ENCODE data around the gene EEF2KMT. TPM values are rescaled to one million over a fixed set of nuclear protein-coding genes. Genes with fewer than 3 reads are reported as not detected.
"Not testable (repeated sequence)": the region's sequence is repeated elsewhere in the genome, so short reads cannot be mapped to it uniquely, and the experiment has no call there.

The EEF2KMT gene
- total RNA-seq, 1 donor from 2014 or later = 9.8 TPM

DNA sequence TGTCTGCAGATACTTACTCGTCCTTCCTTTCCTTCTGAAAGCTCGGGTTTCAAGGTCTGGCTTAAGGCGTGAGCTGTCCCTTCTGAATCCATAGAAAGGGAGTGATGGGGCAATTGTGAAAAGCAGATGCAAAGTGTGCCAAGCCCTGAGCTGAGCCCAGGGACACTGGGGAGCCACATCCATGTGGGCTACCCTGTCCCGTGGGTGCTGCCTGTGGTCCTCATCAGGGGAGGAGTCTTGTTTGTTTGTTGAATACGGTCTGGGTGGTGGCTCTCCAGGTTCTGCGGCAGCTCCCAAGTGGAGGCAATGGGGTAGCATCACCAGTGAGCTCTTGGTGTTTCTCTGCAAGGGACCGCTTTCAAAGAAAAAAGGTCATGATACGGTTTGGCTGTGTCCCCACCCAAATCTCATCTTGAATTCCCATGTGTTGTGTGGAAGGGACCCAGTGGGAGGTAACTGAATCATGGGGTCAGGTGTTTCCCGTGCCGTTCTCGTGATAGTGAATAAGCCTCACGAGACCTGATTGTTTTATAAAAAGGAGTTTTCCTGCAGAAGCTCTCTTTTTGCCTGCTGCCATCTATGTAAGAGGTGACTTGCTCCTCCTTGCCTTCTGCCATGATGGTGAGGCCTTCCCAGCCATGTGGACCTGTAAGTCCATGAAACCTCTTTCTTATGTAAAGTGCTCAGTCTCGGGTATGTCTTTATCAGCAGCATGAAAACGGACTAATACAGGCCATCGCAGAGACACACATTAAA lies 27.0 kb downstream of the EEF2KMT start:
- no peak for DNase-seq (ENCODE audit: low spot score)

GRCh38 chr16:5069854-5070253 lies 27.7 kb downstream of the EEF2KMT start:
- no peak for DNase-seq (ENCODE audit: low spot score)

DNA sequence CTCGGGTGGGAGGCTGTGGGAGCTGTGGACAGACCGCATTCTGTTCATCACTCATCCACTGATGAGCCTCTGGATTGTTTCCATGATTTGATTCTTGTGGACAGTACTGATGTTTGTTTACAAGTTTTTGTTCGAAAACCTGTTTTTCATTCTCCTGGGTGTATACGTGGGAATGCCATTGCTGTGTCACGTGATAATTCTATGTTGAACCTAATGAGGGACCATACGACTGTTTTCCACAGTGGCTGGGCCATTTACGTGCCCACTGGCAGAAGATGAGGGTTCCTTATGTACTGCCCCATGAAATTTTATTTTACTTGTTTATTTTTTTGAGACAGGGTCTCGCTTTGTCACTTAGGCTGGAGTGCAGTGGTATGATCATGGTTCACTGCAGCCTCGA lies 28.5 kb downstream of the EEF2KMT start:
- no peak for DNase-seq (ENCODE audit: low spot score)

- DNase-seq (ENCODE audit: low spot score) = no peak
Measured at GRCh38 chr16:5066511-5066910, 31.1 kb downstream of the EEF2KMT start.

- DNase-seq (ENCODE audit: low spot score) = no peak
Measured at GRCh38 chr16:5065813-5066212, 31.8 kb downstream of the EEF2KMT start, which contains the start of gene C16orf89. C16orf89 (minus strand) TSS chr16:5065956; CDS start chr16:5065908, 48 bp downstream.

DNA sequence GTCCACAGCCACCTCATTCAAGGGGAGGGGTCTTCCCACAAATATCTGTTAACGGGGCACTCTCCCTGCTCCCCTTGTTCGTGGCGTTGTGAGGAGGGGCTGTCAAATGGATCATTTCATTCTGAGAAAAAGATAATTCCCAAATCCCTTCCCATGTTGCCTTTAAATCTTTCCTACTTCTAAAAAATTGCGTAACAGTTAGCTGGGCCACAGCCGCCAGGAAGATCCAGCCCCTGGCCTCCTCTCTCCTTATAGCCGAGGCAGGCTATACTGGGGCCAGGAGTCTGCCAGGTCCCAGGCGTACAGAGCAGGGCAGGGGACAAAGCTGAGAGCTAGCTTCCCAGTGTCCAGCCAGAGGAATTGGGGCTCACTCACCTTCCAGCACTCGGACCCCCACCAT lies 32.3 kb downstream of the EEF2KMT start:
- no peak for DNase-seq (ENCODE audit: low spot score)

GRCh38 chr16:5064915-5065314 lies 32.7 kb downstream of the EEF2KMT start:
- no peak for DNase-seq (ENCODE audit: low spot score)

DNA sequence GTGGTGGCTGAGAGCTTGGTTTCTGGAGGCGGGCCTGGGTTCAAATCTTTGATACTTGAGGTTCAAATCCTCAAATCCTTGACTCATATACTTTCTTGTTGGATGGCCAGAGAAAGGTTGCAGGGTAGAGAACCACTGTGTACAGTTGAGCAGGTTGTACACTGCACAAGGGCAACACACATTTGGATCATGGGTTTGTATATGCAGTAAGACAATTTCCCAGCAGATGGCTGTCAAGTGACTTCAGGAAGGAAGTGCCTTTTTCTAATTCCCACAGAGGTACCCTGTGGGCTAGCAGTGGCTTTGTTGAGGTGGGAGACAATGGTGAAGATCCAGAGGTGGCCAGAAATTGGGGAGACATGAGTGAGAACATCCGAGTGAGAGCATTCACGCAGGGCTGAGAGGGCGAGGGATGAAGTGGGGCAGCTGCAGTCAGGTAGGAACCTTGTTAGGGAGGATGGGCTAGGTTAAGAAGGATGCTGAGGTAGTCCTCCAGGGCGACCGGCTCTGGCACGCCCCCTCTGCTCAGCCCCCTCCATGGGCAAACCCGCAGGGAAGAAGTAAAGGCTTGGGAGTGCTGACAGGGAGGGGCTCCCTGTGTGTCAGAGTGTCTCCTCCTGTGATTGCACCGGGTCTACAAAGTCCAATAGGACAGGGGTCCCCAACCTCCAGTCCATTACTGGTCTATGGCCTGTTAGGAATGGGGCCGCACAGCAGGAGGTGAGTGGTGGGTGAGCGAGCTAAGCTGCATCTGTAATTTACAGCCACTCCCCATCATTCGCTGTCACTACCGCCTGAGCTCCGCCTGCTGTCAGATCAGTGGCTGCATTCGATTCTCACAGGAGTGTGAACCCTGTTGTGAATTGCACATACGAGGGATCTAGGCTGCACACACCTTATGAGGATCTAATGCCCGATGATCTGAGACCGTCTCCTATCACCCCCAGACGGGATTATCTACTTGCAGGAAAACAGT lies 34.5 kb downstream of the EEF2KMT start:
- no peak for DNase-seq (ENCODE audit: low spot score)

GRCh38 chr16:5062051-5062450 lies 35.5 kb downstream of the EEF2KMT start:
- no peak for DNase-seq (ENCODE audit: low spot score)

DNA sequence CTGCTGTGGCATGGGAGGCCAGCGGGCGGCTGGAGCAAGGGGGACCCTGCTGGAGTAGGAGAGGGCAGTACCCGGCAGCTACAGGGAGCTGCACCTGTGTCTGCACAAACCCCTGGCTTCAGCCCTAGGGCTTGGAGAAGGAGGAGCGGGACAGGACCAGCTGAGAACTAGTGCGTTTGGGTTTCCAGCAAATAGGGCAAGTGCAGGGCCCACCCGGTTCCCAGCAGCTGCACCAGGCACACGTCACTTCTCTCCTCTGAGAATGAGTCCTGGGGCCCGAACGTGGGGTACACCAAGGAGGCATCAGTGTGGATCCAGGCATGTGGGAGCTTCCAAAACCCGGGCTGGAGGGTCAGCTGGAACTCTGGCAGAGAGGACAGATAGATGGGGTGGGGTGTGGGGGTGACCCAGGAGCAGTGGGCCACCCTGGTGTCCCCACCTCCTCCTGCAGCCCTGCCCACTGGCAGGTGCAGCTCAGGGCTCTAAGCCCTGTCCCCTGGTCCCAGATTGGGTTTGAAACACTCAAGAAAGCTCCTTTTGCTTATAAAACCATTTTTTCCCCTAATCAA lies 37.4 kb downstream of the EEF2KMT start:
- DNase-seq (ENCODE audit: low spot score) = no peak

- no peak for DNase-seq (ENCODE audit: low spot score)
Measured at GRCh38 chr16:5059386-5060072, 38.1 kb downstream of the EEF2KMT start.

DNA sequence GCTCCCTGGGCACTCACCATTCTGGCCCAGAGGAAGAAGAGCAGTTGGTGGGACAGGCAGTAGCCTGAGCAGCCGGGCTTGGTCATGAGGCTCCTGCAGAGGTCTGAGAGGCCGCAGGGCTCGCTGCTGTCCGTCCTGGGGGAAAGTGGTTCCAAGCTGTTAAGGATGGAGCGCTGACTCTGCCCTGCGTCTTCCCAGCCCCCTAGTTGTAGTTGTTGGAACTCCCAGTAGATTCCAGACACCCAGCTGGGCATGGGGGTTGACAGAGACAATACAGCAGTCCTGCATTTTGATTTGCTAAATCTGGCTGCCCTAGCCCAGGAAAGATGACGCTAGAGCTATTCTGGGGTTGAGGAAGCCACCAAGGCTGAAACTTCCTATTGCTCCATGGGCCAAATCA lies 39.1 kb downstream of the EEF2KMT start:
- DNase-seq (ENCODE audit: low spot score) = no peak

DNA sequence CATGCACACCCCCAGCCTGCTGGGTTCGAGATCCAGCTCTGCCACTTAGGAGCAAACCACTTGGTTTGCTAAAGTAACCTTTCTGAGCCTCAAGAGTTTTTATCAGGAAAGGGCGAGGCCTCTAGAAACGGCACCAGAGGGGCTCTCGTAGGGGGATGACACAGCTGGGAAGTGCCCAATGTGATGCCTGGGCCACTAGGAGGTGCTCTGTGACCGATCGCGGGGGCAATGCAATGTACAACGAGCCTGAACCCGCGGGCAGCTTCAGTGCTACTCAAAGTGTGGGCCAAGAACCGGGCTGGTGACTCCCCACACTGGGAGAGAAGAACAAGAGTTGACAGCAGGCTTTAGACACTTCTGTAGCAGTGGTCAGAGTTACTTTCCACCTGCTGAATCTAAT lies 41.2 kb downstream of the EEF2KMT start:
- no peak for DNase-seq (ENCODE audit: low spot score)

DNA sequence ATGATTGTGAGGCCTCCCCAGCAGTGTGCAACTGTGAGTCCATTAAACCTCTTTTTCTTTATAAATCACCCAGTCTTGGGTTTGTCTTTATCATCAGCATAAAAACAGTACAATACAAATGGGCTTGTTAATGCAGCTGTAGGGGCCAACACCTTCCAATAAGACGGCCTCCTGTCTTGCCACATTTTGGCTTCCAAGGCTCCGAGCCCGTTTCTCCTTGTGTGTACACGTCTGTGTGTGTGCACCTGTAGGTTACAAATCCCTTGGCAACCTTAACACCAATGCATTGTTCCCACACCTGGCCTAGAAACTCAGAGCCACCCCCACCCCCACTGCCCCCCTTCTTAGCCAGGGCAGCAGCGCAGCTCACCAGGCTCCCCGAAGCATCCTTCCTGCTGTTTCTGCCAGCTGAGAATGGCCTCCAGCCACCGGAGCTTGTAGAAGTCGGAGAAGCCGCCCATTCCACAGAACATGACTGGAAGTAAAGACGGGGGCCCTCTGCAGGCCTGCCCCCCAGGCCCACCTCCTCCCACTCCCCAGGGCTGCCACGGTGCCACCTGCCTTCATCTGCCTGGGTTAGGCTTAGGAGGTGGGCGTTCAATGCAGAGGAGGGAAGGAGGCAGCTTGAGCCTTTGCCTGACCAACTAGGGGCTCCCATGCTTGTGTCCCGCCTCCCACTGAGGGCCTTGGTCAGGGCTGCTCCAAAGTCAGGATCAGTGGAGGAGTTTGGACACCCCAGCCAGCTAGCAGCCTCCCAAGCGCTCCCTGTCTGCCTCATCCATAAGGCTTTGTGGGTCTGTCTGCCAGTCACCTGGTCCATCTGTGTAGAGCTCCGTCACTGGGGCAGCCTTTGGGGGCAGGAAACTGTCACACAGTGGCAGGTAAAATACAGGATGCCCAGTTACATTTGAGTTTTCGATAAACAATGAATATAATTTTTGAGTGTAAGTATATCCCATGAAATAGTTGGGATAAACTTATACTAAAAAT lies 42.4 kb downstream of the EEF2KMT start:
- DNase-seq (ENCODE audit: low spot score) = no peak

DNA sequence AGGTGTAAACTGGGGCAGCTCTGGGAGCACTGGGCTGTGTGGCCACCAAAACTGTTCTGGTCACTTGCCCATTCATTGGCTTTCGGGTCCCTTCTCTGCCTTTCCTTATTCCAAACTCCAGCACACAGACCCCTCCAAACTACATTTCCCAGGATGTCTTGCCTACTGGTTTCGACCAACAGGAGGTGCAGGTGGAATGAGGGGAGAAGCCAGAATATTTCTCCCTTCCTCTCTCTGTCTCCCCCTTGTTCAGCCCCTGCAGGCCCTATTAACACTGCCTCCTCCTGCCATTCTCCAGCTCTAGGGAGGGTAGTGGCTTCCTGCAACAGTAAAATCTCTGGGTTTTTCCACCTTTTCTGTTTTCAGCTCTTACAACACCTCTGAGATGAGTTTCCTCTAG lies 50.7 kb downstream of the EEF2KMT start:
- DNase-seq (ENCODE audit: low spot score) = no peak

DNA sequence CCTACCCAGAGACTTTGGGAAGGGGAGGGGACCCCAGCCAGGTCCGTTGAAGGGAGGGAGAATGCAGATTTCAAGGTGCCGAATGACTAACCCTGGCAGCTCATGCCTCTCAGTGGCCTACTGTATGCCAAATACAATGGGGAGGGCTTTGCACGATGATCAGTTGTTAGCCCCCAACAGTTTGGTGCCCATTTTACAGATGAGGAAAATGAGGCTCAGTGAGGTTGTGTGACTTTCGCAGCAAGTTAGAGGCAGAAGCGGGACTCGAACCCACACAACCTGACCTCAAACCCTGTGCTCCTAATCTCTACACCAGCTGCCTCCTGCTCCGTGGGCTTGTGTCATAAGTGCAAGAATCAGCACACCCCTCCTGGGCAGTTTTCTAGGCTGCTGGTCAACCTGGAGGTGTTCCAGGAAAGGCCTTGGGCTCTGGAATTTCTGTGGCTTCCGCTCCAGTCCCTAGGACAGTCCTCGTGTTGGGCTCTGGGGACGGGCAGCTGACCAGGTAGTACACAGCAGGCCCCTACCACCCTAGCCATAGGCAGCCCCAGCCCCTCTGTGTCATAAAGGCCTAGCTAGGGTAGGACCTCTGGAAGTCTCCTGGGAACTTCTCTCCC lies 52.0 kb downstream of the EEF2KMT start:
- DNase-seq (ENCODE audit: low spot score) = no peak

GRCh38 chr16:5044581-5044980 lies 53.0 kb downstream of the EEF2KMT start:
- not testable (repeated sequence) for DNase-seq (ENCODE audit: low spot score)

DNA sequence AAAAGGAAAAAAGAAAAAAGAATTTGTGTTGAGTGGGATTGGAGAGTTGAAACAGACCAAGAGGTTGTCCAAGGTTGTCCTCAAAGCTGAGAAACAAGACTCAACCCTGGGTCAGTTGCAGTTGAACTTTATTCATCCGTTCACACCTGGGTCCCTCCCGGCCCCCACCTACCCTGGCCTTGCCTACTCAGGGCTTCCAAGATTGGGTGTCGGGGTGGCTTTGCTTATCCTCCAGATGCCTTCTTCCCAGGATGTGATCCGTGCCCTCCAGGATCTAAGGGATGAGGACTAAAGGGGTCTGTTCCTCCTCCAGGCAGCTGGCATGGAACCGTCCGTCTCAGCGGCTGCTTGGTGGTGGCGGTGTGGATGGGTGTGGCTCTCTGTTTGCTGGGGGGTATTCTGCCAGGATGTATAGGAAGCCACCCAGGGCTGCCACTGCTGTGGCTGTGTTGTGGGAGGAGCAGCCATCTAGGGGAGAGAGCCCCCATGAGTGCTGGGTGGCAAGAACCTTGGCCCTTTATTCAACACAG lies 53.5 kb downstream of the EEF2KMT start:
- DNase-seq (ENCODE audit: low spot score) = no peak

DNA sequence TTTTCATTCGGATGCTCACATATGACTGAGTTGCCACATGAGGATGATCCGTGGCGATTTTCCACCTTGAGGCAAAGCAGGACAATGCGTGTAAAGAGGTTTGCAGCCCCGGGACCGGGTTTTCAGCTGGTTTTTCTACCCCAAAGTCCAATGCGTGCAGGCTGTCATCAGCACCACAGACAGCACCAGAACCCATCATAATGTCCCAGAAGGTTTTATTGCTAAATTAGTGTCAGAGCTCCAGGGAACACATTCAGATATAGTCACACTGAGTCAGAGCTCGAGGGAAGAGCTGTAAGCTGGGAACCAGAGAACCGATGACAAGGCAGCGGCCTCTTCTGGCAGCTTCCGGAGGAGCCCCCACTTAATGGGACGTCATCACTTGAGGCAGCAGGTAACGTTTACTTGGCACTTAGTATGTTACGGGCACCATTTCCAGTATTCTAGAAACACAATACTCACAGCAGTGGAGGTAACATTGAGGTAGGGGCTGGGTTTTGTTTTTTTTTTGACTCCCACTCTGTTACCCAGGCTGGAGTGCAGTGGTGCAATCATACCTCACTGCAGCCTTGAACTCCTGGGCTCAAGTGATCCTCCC lies 54.9 kb downstream of the EEF2KMT start:
- no peak for DNase-seq (ENCODE audit: low spot score)

Measured in mucosa of gallbladder (tissue), 1 donor.